HG03378 (cell line): ENCODE data around the gene GPC6.

Source experiments
- ATAC-seq: cut with Tn5 transposase; IDR thresholded peaks from one replicate; pipeline ENCODE4 v1.9.1; 2021; ENCODE audit warnings: mild to moderate bottlenecking, moderate library complexity; ENCODE audit not compliant: unreplicated experiment

The GPC6 gene

DNA sequence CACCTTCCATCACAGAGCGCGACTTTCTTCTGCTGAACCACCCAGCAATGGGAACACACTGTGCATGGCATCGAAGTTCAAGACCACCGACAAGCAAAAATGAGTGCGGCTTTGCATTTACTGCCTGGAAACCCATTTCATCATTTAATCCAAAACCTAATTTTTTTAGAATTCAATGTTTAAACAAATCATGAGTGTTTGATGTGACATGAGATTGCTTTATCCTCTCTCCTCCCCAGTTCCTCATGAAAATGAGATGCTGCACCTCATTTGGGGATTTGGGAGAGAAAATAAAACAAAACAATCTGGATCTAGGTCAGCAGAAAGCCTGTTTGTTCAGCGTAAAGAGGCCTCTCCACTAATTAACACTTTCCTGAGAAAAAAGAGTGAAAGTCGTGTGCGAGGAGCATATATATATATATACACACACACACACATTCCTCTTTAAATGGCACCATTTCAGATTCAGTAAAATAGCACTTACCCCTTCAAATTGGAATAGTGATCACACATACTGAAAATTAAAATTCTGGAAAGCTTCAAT is 1126.6 kb downstream of the GPC6 start:
- no peak for ATAC-seq

DNA sequence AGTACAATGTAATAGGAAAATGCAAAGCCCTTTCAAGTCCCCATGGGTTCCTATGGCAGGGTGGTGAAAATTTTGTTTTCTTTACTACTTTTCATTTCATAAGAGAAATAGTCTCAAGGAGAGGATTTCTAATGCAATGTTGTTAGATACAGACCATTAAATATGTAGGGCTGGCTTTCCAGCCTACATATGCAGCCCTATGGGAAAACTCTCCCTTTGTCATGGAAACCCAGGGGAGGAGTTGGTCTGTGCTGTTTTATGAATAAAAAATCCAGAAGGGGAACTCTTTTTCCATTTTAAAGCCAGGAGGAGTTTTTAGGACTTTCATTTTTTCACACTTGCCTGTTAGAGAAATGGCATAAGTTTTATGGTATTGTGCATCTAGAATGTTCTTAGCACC is 1133.3 kb downstream of the GPC6 start:
- ATAC-seq = no peak

DNA sequence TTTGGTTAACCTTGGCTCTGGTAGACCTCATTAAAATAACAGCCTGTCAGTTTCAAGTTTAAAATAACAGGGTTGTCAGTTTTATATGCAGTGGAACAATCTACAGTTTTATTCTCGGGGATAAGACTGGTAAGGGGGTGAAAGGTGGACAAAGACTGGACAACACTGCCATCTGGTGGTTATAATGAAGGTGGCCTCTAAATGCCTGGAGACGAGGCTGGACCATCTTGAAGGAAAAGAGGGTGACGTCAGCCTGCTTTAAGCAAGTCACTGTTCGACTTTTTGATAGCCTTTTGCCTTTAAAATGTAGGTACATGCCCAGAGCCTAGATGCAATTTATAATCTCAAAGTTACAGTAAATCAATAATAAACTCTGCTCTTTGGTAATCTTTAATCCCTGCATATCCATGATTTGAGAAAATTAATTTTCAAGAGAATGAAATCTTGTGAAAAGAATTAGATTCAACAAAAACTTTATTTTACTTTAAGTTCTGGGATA is 1135.9 kb downstream of the GPC6 start:
- ATAC-seq = peak; percentile 96

DNA sequence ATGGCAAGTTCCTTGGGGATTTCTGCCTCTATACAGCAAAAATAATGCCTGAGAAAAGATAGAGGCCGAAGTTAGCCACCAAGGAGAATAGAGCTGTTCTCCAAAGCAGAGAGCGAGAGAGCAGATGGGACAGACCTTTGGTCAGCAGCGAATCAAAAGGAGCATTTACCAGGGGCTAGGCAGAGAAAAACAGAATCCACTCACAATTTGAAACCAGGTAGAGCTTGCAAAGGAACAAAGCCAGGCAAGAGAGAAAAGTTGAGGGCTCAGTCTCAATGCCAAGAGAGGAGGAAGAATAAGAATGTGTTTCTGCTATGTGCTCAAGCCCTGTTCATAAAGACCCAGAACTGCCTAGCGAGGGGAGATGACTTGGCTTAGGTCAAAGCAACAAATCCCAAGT is 1140.1 kb downstream of the GPC6 start:
- no peak for ATAC-seq

DNA sequence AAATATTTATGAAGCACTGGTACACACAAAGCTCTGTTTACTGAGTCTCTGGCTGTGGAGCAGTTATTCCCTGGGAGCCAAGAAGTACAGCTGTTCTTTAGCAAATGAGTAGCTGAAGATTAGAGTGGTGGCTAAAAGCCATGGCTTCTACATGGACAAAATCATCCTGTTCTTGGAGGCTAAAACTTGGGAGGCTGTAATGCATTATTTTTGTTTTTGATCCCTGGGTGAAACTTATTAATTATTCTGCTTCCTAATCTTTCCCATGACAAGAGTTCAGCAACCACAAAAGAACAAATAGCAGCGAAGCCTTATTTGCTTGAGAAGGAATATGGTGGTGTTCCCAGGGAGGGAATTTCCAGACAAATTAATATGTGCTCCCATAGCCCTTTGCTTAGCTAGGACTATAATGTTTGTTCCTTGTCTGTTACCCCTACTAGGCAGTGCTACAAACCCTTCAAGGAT is 1143.4 kb downstream of the GPC6 start:
- ATAC-seq = no peak

DNA sequence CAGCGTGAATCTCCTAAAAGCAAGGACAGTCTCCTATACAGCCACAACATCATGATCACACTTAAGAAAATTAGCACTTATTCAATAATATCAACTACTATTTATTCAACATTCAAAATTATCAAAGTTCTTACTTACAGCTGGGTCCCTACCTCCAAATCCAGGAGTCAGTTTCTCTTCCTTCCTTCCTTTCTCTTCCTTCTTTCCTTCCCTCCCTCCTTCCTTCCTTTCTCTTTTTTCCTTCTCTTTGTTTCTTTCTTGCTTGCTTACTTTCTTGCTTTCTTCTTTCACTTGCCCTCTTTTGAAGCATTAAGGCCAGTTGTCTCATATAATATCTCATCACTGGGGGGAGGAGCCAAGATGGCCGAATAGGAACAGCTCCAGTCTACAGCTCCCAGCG is 1145.2 kb downstream of the GPC6 start:
- no peak for ATAC-seq

DNA sequence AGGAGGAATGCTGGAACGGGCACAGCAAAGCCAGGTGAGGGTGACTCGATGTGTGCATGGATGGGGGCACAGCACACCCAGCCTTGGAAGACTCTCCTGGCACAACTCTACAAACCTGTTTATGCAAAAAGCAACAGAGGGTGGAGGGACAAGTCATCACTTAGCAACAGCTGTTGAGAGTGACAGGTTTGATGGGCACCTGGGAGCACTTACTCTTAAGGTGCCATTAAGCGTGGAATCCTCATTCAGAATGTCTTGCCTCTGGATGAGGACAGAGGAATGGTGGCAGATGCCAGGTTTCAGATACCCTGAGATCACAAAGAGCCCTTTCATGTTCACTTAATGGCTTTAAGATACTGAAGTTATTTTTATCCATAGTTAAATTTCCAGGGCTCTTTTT is 1155.9 kb downstream of the GPC6 start:
- ATAC-seq = no peak

DNA sequence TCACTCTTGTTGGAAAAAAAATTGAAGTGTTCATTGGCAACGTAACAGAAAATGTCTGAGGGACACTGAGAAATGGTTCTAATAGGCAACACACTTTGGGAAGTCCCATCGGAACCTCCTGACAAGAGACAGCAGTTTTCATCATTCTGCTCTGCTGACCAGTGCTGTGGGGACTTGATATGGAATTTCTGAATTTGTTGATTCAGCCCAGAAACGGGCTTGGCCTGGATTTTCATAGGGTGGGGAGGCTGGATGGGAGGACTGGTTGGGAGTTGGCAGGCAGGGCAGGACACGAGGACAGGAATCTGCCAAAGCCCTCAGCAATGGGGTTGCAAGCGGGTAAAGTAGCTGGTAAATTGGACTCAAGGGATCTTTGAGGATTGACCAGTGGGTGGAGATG is 1156.4 kb downstream of the GPC6 start:
- ATAC-seq = no peak

DNA sequence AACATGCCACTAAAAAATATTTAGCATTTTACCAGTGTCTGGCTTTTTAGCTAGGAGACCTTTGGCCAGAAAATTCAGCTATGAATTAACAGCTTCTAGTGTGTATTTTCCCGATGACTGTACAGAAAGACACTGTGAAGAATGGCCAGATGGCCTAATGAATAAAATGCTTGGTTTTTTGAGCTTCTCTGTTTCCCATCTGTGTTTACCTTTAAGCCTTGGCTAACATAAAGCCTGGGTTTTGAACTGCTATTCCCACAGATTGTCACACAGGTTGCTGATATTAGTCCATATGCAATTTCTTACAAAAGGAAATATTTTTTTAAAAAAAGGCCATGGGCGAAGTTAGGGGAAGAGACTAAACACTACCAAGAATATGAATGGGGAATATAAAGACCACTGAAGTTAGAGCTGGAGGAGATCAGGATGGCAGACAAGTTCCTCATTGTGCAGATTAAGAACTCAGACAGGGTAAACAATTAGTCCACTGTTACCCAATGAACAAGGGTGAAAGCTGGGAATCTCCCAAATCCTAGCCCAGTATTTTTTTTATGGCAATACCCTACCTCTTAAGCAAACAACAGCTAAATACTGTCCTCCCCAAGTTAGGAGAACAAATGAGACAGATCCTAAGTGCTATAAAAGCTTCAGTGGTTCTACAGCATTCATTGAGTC is 1157.8 kb downstream of the GPC6 start:
- ATAC-seq = no peak

DNA sequence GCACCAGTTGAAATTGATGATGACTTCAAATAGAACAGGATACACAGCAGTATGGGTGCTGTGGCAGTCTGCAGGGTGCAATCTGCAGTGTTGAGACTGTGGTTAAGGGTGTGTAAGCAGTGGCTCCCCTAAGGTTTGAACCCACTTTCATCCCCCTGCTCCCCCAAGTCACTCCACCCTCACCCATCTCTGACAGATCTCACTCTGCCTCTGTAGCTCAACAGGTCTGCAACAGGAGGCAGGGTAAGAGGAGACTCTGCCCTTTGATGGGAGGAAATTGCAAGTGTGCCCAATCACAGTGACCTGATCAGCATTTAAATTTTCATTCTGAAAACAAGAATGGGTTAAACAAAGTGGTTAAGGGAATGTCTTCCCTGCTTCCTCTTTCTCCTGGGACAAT is 1160.4 kb downstream of the GPC6 start:
- ATAC-seq = no peak

DNA sequence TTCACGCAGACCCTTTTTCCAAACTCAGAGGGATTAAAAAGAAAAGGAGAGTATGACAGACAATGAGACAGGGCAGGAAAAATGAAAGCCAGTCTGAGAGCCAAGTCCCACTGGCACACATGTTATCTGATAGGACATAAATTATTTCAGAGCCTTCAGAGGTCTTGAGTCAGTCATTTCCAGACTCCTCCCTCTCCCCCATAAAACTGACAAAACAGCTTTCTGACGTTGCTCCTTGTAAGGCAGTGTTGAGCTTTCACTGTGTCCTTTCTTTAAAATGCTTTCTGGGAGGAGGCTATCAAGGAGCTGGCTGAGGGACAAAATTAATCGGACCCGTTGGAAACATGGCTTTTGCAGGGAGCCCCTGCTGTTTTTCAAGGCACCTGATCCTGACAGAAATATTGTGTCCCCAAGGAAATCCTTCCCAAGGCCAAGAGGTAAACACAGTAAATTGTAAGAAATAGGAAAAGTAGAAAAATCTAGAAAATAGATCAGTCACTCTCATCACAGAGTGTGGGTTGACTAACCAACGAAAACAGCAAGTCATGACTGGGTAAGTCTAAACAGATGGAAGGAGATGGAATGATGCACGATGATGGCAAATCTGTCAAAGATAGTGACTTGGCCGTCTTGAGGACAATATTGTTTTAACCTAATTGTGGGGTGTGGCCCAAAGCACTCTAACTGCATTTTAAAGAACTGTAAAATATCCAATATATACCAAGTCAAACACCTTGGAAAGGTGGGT is 1163.2 kb downstream of the GPC6 start:
- ATAC-seq = no peak

DNA sequence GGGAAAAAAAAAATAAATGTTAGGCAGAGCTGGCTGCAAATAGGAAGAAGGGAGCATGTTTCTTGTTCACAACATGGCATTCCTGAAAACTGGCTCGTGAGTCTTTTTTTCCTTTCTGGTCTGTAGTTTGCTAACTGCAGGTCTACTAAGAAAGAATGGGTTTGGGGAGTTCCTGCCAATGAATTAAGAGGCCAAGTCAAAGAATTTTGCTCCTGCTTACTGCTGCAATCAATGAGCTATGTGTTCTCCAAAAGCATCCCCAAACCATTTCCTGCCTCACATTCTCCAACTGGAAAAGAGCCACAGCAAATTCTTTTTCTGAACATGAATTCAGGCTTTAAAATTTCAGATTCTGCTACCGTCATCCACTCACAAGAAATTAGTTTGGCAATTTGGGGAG is 1164.3 kb downstream of the GPC6 start:
- ATAC-seq = no peak

DNA sequence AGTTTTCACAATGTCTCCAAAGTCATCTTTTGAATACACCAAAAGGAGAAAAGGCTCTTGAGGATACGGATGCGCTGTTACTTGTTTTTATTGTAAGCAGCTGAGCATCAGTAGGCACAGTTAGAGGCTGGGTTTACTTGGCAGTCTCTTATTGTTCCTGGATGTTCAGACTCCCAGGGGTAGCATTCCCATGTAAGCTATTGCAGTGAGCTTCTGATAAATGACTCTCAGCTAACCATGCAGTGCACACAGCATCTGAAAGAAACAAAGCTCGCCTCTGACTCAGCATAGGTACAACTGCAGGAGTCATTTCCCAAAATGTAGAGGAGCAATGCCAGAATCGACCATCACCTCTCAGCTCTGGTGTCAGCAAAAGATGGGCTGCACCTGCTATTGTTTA is 1168.1 kb downstream of the GPC6 start:
- ATAC-seq = no peak

DNA sequence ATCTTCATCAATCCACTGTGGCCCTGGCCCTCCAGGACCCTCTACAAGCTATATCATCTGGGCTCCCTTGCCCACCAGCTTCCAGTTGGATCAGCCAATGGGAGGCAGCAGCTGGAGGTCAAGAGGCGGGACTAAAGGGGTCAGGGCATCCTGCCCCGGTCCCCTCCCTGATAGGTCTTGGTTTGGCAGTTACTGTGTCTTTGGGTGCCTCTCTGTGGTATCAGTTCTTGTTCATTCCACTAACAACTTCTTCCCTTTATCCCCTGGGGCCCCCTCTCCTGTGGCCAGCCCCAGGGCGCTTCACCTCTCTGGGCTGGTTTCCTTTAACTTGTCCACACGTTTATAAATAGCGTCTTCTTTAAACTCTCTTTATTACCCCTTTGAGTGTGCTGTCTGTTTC is 1169.3 kb downstream of the GPC6 start:
- no peak for ATAC-seq

DNA sequence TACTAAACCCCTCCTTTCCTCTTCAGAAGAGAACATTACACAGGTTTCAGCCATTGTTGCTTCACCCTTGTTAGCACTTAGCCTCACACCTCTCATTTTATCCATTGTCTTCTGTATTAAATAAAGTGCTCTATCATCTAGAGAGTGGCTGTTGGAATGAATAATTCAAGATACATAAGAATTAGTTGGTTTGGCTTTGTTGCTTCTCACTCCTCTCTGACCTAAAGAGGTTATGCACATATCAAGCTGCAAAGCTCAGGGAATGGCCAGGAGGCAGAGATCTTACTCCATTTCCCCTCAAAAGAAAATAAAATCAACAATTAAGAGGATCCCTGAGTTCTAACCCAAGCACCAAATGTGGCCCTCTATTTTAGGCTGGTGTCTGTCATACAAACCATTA is 1173.2 kb downstream of the GPC6 start:
- ATAC-seq = no peak

DNA sequence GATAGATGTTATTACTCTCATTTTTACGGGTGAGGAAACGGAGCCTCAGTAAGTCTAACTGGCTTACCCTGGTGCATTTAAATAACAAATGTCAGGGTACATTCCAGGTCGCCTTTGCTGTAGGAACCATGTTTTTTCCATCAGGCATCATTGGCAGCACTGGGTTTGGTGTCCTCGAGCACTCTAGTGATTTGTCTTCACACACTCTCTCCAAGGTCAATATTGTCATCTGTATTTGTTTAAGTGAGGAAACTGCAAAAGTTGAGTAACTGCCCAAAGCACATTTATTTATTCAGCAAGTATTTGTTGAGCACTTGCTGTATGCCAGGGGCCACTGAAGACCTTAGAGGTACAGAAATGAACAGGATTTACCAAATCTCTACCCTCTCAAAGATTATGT is 1174.3 kb downstream of the GPC6 start:
- no peak for ATAC-seq

DNA sequence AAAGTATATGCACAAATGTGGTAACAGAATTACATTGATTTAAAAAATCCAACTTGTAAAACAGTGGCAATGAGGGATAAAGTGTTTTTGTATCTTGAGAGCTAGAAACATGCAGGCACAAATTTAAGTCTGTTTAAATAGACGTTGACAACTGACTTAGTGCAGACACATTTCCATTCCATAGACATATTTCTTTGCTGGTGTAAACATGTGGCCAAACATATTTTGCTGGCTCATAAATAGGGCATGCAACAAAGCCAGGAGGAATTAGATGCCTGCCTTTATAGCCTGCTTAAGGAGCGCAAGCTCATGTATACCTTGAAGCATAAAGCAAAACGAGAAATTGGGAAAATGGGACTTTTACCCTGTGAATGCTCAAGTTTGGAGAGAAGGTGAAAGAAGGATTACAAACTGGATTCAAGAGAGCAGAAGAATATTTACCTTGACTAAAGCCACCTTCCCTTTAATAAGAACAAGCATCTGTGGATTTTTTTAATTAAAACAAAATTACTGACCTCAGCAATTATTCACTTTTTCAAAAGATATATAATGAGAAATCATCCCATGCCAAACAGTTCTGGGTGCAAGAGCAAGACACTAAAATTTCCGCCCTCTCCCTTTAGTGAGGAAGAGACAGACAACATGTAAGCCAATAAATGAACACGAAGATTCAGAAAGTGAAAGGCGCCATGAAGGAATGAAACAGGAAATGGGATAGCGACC is 1181.9 kb downstream of the GPC6 start:
- no peak for ATAC-seq

DNA sequence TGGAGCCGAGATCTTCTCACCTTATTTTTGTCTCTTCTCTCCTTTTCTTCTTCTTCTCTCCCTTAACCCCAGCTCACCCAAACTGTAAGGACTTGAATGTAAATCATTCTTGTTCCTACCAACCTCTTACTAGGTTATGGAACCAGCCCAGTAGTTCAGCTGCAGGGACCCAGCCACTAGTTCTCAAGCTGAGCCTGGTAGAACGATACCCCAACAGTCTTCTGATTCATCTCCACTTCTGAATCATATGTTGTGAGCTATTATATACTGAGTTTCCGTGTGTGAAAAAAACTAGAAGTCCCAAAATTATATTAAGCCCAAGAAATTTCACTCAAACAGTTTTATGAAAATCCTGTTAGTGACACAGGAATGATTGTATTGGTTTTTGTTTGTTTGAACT is 1185.1 kb downstream of the GPC6 start:
- ATAC-seq = no peak

DNA sequence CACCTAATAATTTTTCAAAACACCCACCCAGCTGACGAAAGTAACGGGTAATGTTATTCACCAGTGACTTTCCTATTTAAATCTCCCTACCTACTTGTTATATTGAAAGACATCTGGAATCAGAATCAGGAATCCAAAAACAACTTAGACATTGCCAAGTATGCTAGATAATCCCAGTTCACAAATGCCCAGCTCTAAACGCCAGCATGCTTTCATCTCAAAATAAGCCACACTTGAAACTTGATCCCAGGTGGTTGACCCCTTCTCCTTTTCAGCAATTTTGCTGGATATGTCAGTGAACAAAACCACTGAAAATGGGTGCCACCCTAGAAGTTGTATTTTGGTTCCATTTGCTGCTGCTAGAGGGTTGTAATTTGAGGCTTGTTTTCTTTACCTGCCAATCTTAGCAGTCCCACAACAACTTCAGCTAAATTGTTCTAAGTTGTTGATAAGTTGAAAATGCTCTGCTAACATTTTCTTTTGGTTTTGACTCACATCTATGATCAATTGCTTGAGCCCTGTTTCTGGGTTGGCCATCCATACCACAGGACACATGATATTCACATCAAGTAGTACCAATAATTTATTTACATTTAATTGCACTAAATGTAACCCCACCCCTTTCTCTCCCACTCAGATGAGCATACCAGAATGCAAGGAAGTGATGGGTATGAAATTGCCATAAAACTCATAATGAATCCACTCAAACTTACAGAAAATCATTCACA is 1186.4 kb downstream of the GPC6 start:
- ATAC-seq = no peak

DNA sequence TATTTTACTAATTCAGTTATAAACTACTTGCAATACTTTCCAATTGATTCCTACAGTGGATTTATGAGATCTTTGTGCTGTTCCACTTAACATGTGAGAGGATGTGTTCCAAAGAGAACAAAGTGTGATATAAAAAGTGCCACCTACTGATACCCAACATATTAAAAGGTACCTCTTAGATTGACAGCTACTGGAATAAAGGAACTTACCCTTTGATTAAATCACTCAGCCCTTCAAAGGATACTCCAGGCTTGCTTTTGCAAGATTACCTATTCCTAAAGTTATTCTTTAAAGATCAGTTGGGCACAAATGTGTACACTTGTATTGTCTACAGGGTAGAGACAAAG is 1187.0 kb downstream of the GPC6 start:
- ATAC-seq = no peak

DNA sequence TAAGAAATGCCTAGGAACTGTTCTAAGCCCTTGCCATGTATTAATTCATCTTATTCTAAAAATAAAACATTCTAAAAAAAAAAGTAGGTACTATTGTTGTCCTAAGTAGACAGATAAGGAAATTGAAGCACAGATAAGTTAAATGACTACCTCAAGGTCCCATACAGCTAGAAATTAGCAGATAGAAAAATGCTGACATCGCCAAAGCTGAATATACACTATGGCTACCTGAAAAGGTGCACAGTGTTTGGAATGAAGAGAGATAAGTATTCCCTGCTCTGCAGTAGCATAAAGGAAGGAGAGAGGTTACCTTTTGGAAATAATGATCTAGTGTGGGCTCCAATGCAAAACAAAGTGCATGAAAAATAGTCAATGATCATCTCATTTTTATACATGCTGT is 1187.5 kb downstream of the GPC6 start:
- no peak for ATAC-seq
